Measurements from ENCODE around the gene CHD3. TPM values are rescaled to one million over a fixed set of nuclear protein-coding genes. Genes with fewer than 3 reads are reported as not detected.

The CHD3 gene
- total RNA-seq, 4 donors from 2014 or later, result 78.9 to 117 (median 91.4) TPM

DNA sequence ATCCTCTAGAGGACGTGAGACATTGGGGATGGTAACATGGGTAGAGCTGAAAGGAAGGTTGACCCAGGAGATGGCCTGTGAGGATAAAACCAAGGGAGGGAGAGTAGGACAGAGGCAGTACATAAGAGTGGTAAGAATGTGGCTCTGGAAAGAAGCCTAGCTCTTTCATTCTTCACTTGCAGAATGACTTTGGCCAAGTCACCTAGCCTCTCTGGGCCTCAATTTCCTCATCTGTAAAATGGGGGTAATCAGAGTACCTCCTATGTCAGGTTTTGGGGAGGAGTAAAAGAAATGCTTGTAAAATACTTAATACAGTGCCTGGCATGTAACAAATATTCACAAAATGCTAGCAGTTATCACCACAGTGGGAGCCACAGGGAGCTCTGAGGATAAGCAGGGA, 47.7 kb upstream of the CHD3 start:
- TF ChIP-seq, protein P1, sequence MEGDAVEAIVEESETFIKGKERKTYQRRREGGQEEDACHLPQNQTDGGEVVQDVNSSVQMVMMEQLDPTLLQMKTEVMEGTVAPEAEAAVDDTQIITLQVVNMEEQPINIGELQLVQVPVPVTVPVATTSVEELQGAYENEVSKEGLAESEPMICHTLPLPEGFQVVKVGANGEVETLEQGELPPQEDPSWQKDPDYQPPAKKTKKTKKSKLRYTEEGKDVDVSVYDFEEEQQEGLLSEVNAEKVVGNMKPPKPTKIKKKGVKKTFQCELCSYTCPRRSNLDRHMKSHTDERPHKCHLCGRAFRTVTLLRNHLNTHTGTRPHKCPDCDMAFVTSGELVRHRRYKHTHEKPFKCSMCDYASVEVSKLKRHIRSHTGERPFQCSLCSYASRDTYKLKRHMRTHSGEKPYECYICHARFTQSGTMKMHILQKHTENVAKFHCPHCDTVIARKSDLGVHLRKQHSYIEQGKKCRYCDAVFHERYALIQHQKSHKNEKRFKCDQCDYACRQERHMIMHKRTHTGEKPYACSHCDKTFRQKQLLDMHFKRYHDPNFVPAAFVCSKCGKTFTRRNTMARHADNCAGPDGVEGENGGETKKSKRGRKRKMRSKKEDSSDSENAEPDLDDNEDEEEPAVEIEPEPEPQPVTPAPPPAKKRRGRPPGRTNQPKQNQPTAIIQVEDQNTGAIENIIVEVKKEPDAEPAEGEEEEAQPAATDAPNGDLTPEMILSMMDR (IDR thresholded peaks at IDR 0.05), result no peak
- no peak for TF ChIP-seq POLR2A (IDR thresholded peaks at IDR 0.05)
- Histone ChIP-seq H3K27me3 (no peaks in the 10 kb centered on the region), H3K36me3 (peaks cover 5 to 7% of the 10 kb centered on the region in 2 donors), H3K9me3 (no peaks in the 10 kb centered on the region), H3K4me1 (peaks cover 39 to 47% of the 10 kb centered on the region in 2 donors), H3K27ac (peak overlapping the region; percentile 95 to 98 (median 97)), H3K4me3 (replicated peaks in 1 of 3) (no peak overlapping the region)
- intact Hi-C loops (cut with DNase I), result loop anchor here (10.0 kb wide), 1 partner anchor 304 kb away; no protein-coding TSS in a partner anchor
- WGBS, 2 donors, result 82 to 97% methylated on average over 1 of the region's 1 CpG
- DNase-seq, result no peak

DNA sequence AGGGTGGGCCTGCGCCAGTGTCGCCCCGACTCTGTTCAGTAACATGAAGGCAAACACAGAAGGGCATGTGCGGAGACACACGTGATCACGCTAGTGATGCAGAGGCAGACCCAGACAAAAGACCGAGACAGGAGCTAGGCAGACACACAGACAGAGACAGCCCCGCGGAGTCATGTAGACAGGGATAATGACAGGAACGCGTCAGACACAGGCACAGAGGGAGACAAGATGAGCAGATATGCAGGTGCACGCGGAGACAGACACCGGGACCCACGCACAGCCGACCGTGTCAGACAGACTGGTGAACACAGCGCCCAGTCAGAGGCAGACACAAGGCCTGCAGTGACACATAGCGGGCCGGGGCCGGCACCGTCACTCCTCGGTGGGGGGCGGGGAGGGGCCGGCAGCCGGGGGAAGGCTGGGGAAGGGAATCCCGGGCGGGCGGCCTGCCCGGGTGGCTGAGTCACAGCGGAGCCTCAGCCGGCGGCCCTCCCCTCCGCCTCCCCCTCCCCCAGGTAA, 47.1 kb upstream of the CHD3 start:
- DNase-seq, result peak; percentile 93 to 94
- H3K36me3 ChIP-seq, result peaks cover 10 to 13% of the 10 kb centered on the region in 2 donors
- peaks cover 38 to 47% of the 10 kb centered on the region in 2 donors for H3K4me1 ChIP-seq
- 11 to 13% methylated on average over 16 of the region's 34 CpGs for WGBS, 2 donors
- peak overlapping the region in 2 of 3 donors; percentile 56 to 67 for H3K4me3 ChIP-seq (replicated peaks in 1 of 3)
- no peaks in the 10 kb centered on the region for H3K9me3 ChIP-seq
- TF ChIP-seq, protein P1 (IDR thresholded peaks at IDR 0.05), result peak in 1 of 6 experiments; percentile 33
- no peak for TF ChIP-seq POLR2A (IDR thresholded peaks at IDR 0.05)
- intact Hi-C loops (cut with DNase I), result loop anchor here (10.0 kb wide), 1 partner anchor 303 kb away; no protein-coding TSS in a partner anchor
- peak overlapping the region; percentile 95 to 98 (median 97) for H3K27ac ChIP-seq
- H3K27me3 ChIP-seq, result no peaks in the 10 kb centered on the region

DNA sequence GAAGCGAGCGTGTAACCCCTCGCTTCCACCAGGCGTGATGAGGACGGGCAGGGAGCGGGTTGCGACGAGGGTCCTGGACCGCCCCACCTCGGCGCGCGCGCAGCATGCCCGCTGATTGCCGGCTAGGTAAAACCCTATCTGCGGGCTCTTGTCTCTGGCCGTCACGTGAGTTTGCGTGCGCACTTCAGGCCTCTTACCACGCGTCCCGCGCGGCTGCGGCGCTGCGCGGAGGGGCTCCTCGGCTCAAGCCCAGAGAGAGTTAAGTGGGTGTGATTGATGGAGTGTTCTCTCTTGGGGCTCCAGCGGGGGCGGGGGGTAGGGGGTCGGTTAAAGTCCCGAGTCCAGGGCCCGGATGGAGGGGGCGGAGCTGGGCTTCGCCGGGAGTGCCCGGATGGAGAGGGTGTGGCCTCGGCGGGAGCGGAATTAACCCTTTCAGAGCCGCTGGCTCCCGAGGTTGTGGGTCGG, 46.6 kb upstream of the CHD3 start:
- Histone ChIP-seq H3K27me3 (no peaks in the 10 kb centered on the region), H3K4me3 (replicated peaks in 1 of 3) (peak overlapping the region; percentile 42 to 67 (median 63)), H3K9me3 (no peaks in the 10 kb centered on the region), H3K4me1 (peaks cover 33 to 42% of the 10 kb centered on the region in 2 donors), H3K27ac (peak overlapping the region; percentile 95 to 98 (median 97)), H3K36me3 (peaks cover 15 to 18% of the 10 kb centered on the region in 2 donors)
- TF ChIP-seq, protein P1 (IDR thresholded peaks at IDR 0.05), result no peak
- TF ChIP-seq POLR2A (IDR thresholded peaks at IDR 0.05), result peak in 1 of 2 donors; percentile 46
- DNase-seq, result peak; percentile 92 to 95
- 0 to 1% methylated on average over 26 to 27 of the region's 46 CpGs for WGBS, 2 donors
- intact Hi-C loops (cut with DNase I), result loop anchor here (10.0 kb wide), 1 partner anchor 303 kb away; no protein-coding TSS in a partner anchor

DNA sequence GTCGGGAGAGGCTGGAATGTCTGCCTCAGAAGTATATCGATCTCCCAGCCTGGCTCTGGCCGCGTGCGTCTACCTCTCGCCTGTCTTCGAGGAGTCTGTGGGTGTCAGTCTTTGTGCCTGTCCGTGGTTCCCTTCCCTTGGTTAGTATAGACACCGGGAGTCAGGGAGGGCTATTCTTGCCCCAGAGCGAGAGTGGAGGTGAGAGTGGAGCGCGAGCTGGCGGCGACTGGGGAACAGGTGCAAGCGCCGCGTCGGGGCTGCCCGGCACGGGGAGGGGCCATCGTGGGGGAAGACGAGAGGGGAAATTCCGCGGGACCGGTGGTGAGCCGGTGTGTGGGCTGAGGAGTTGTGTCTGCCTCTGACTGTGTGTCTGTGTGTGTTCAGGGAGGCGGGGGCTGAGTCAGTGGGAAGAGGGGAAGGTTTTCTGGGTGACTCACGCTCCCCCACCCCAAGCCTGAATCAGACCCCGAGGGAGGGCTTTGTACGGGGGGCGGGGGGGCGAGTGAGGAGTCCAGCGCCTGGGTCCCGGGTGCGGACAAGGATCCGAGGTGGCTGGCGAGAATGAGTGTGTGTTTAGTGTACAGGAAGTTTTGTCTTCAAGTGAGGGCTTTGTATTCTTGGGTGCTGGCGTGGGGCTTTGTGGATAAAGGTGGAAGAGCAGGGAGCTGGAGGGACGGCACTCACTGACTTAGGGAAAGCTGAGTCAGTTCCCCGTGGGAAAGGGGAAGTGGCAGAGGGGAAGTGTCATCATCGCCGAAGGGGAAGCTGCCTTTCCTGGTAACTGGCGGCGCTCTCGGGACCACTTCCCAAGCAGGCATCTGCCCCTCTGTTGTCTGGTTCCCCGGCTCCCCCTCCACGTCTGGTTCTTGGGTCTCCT, 46.0 kb upstream of the CHD3 start:
- 0% methylated on average over 37 to 43 of the region's 47 CpGs for WGBS, 2 donors
- Histone ChIP-seq H3K9me3 (no peaks in the 10 kb centered on the region), H3K36me3 (peaks cover 22 to 24% of the 10 kb centered on the region in 2 donors), H3K27me3 (no peaks in the 10 kb centered on the region), H3K27ac (peak overlapping the region; percentile 95 to 98 (median 97)), H3K4me3 (replicated peaks in 1 of 3) (peak overlapping the region; percentile 63 to 77 (median 67)), H3K4me1 (peaks cover 26 to 35% of the 10 kb centered on the region in 2 donors)
- peak in 1 of 2 donors; percentile 22 for TF ChIP-seq POLR2A (IDR thresholded peaks at IDR 0.05)
- TF ChIP-seq, protein P1 (IDR thresholded peaks at IDR 0.05), result no peak
- DNase-seq, result peak; percentile 73 to 76
- intact Hi-C loops (cut with DNase I), result loop anchor here (10.0 kb wide), 1 partner anchor 302 kb away; no protein-coding TSS in a partner anchor

Measured in thyroid gland (tissue), 4 donors.